Hepatocyte (in vitro differentiated cells): Measurements from ENCODE around the gene FANCM. TPM values are rescaled to one million over a fixed set of nuclear protein-coding genes. Genes with fewer than 3 reads are reported as not detected.

Experiments
- DNase-seq: peaks from one replicate; pipeline ENCODE4 v3.0.0-alpha.2; 2016; ENCODE audit warnings: low spot score
- H2AFZ ChIP-seq: fragments of 200-600 bp; sonication (generic); 2 replicates; pipeline ENCODE4 v1.6.0; 2016; ENCODE audit warnings: antibody characterized with exemption, mild to moderate bottlenecking
- H3K27ac ChIP-seq: fragments of 200-600 bp; sonication (generic); 2 replicates; pipeline ENCODE4 v1.5.1; 2016; ENCODE audit warnings: mild to moderate bottlenecking
- H3K27me3 ChIP-seq: fragments of 200-600 bp; sonication (generic); 2 replicates; pipeline ENCODE4 v1.6.1; 2016
- H3K36me3 ChIP-seq: fragments of 200-600 bp; sonication (generic); replicated peaks from 2 replicates; pipeline ENCODE4 v1.5.1; 2016; ENCODE audit warnings: low read depth; ENCODE audit not compliant: insufficient read depth
- H3K4me1 ChIP-seq: fragments of 200-600 bp; sonication (generic); 2 replicates; pipeline ENCODE4 v1.5.1; 2016; ENCODE audit warnings: mild to moderate bottlenecking, moderate library complexity; ENCODE audit not compliant: insufficient read depth
- H3K4me2 ChIP-seq: fragments of 200-600 bp; sonication (generic); 2 replicates; pipeline ENCODE4 v1.6.0; 2016
- H3K4me3 ChIP-seq: fragments of 200-600 bp; sonication (generic); 2 replicates; pipeline ENCODE4 v1.5.1; 2016; ENCODE audit warnings: mild to moderate bottlenecking
- H3K79me2 ChIP-seq: fragments of 200-600 bp; sonication (generic); 2 replicates; pipeline ENCODE4 v1.6.0; 2017; ENCODE audit warnings: mild to moderate bottlenecking
- H3K9me2 ChIP-seq: fragments of 200-600 bp; sonication (generic); replicated peaks from 2 replicates; pipeline ENCODE4 v1.6.0; 2017; ENCODE audit warnings: mild to moderate bottlenecking; ENCODE audit not compliant: insufficient read depth
- H3K9me3 ChIP-seq: fragments of 200-600 bp; sonication (generic); 2 replicates; pipeline ENCODE4 v1.5.1; 2016; ENCODE audit warnings: low read depth, mild to moderate bottlenecking
- H4K20me1 ChIP-seq: fragments of 200-600 bp; sonication (generic); 2 replicates; pipeline ENCODE4 v1.6.0; 2016; ENCODE audit warnings: mild to moderate bottlenecking; ENCODE audit not compliant: insufficient read depth, poor library complexity, severe bottlenecking
- CTCF ChIP-seq: fragments of 200-600 bp; sonication (generic); IDR thresholded peaks from 2 replicates; pipeline ENCODE4 v1.5.1; 2016; ENCODE audit warnings: antibody characterized with exemption, mild to moderate bottlenecking; ENCODE audit not compliant: poor library complexity
- EZH2 ChIP-seq: fragments of 200-600 bp; sonication (generic); IDR thresholded peaks from 2 replicates; pipeline ENCODE4 v1.6.1; 2016; ENCODE audit warnings: antibody characterized with exemption, mild to moderate bottlenecking, borderline replicate concordance
- EZH2phosphoT487 ChIP-seq: fragments of 200-600 bp; sonication (generic); IDR thresholded peaks from one replicate; pipeline ENCODE4 v1.6.1; 2018; ENCODE audit warnings: antibody characterized with exemption, mild to moderate bottlenecking, low read depth, moderate library complexity; ENCODE audit not compliant: unreplicated experiment, severe bottlenecking
- WGBS: methylation state at CpG from one replicate; pipeline ENCODE4 v1.1.6; 2016; ENCODE audit warnings: low lambda C conversion rate; ENCODE audit errors: missing lambda C conversion rate; 5-methylcytosine and 5-hydroxymethylcytosine counted together
- polyA plus RNA-seq: library from polyadenylated mRNA; unstranded; fragments of >200 nt; fragmentation: Nextera tagmentation; extraction: Ambion mirVana; gene quantifications from 2 replicates; pipeline ENCODE4 v1.2.1, GENCODE V29; 2016
- total RNA-seq: library from RNA; depleted of rRNA; stranded (reverse); fragments of >200 nt; gene quantifications from 2 replicates; pipeline ENCODE4 v1.2.3, GENCODE V29; 2014

The FANCM gene
- total and polyA plus RNA-seq, 2 experiments from 2014 or later, result 3.2 to 4.8 TPM

- Histone ChIP-seq H3K79me2 (no peaks in the 10 kb centered on the region), H3K27ac (no peak overlapping the region), H3K36me3 (no peaks in the 10 kb centered on the region), H3K27me3 (no peaks in the 10 kb centered on the region), H4K20me1 (no peaks in the 10 kb centered on the region), H3K4me2 (no peak overlapping the region), H3K4me3 (no peak overlapping the region), H3K9me2 (no peaks in the 10 kb centered on the region), H3K4me1 (no peaks in the 10 kb centered on the region), H3K9me3 (no peaks in the 10 kb centered on the region), H2AFZ (no peak overlapping the region)
- DNase-seq, result no peak
- TF ChIP-seq EZH2 (no peak), EZH2phosphoT487 (no peak), CTCF (no peak)
- WGBS, result 79% methylated on average over 3 of the region's 3 CpGs
Measured at GRCh38 chr14:45181806-45182205, 46.1 kb downstream of the FANCM start.

GRCh38 chr14:45185100-45185814 lies 49.5 kb downstream of the FANCM start:
- no peak for TF ChIP-seq EZH2
- TF ChIP-seq EZH2phosphoT487, result no peak
- no peak for TF ChIP-seq CTCF
- Histone ChIP-seq H3K9me3 (no peaks in the 10 kb centered on the region), H3K36me3 (no peaks in the 10 kb centered on the region)

GRCh38 chr14:45194964-45195363 lies 59.2 kb downstream of the FANCM start:
- H3K9me3 ChIP-seq, result no peaks in the 10 kb centered on the region
- no peak overlapping the region for H3K4me3 ChIP-seq
- no peaks in the 10 kb centered on the region for H3K4me1 ChIP-seq
- no peaks in the 10 kb centered on the region for H4K20me1 ChIP-seq
- no peak overlapping the region for H3K27ac ChIP-seq
- H3K79me2 ChIP-seq, result no peaks in the 10 kb centered on the region
- no peak overlapping the region for H2AFZ ChIP-seq
- no peaks in the 10 kb centered on the region for H3K36me3 ChIP-seq
- TF ChIP-seq CTCF (no peak), EZH2phosphoT487 (no peak), EZH2 (no peak)
- H3K9me2 ChIP-seq, result no peaks in the 10 kb centered on the region
- DNase-seq, result no peak
- 96% methylated on average over 4 of the region's 4 CpGs for WGBS
- H3K27me3 ChIP-seq, result no peaks in the 10 kb centered on the region
- H3K4me2 ChIP-seq, result no peak overlapping the region

More at GRCh38 chr14:45185100-45185814, 49.5 kb downstream of the FANCM start:
- H3K9me2 ChIP-seq, result no peaks in the 10 kb centered on the region
- DNase-seq, result no peak
- 97% methylated on average over 2 of the region's 2 CpGs for WGBS
- no peak overlapping the region for H3K27ac ChIP-seq
- H3K4me1 ChIP-seq, result no peaks in the 10 kb centered on the region
- H3K4me3 ChIP-seq, result no peak overlapping the region
- H4K20me1 ChIP-seq, result no peaks in the 10 kb centered on the region
- no peaks in the 10 kb centered on the region for H3K27me3 ChIP-seq
- H3K79me2 ChIP-seq, result no peaks in the 10 kb centered on the region
- no peak overlapping the region for H3K4me2 ChIP-seq
- no peak overlapping the region for H2AFZ ChIP-seq
